LNCAP (cell line): Measurements from ENCODE around the gene FCN3.

Experiments
- CTCF ChIP-seq: fragments of 450-650 bp; IDR thresholded peaks from 2 replicates; pipeline ENCODE4 v1.5.1; 2017; ENCODE audit warnings: mild to moderate bottlenecking

Gene FCN3

GRCh38 chr1:27355683-27356082 is 18.9 kb downstream of the FCN3 start:
- no peak for TF ChIP-seq CTCF

GRCh38 chr1:27353629-27354028 is 21.0 kb downstream of the FCN3 start:
- TF ChIP-seq CTCF = no peak

- no peak for TF ChIP-seq CTCF
Measured at GRCh38 chr1:27353166-27353565, 21.5 kb downstream of the FCN3 start.

GRCh38 chr1:27351541-27352107 is 23.0 kb downstream of the FCN3 start:
- no peak for TF ChIP-seq CTCF

GRCh38 chr1:27350663-27351540 is 23.7 kb downstream of the FCN3 start:
- no peak for TF ChIP-seq CTCF

GRCh38 chr1:27349784-27350662 is 24.6 kb downstream of the FCN3 start:
- TF ChIP-seq CTCF = no peak

- TF ChIP-seq CTCF = no peak
Measured at GRCh38 chr1:27348861-27349783, 25.5 kb downstream of the FCN3 start.
